Panc1 (cell line): Measurements from ENCODE around the gene GBP5. TPM values are rescaled to one million over a fixed set of nuclear protein-coding genes. Genes with fewer than 3 reads are reported as not detected.

Source experiments
- ATAC-seq: fragments of 200-7000 bp; cut with Tn5 transposase; 2 replicates; pipeline ENCODE4 v1.9.1; 2020; ENCODE audit warnings: mild to moderate bottlenecking, moderate library complexity
- BruUV-seq: library from RNA; stranded (reverse); fragments of 400-500 nt; replicated peaks from 2 replicates; lab custom pipeline; 2021; lab: Mats Ljungman, UMichigan
- CTCF ChIA-PET: fragments of 300-600 bp; sonication (Branson Sonifier 250); formaldehyde crosslinking; loops from one replicate; lab custom pipeline; 2022; ENCODE audit warnings: antibody characterized with exemption; lab: Charles Lee
- POLR2A ChIA-PET: fragments of 300-600 bp; sonication (Branson Sonifier 250); formaldehyde crosslinking; loops from one replicate; lab custom pipeline; 2022; ENCODE audit warnings: antibody characterized with exemption; lab: Charles Lee
- DNase-seq: peaks from one replicate; pipeline ENCODE4 v3.0.0-alpha.2; 2010; ENCODE audit warnings: low read depth, low spot score
- H3K27ac ChIP-seq: 2 replicates; pipeline ENCODE4 v1.5.1; 2011; ENCODE audit warnings: mild to moderate bottlenecking, low read length, inconsistent platforms
- H3K27me3 ChIP-seq: fragments of 200-500 bp; sonication (Bioruptor generic); 2 replicates; pipeline ENCODE4 v1.6.0; 2014; ENCODE audit warnings: low read length, inconsistent platforms; ENCODE audit not compliant: control insufficient read depth, insufficient read depth
- H3K36me3 ChIP-seq: fragments of 200-500 bp; sonication (Bioruptor generic); 2 replicates; pipeline ENCODE4 v1.5.1; 2014; ENCODE audit warnings: inconsistent platforms, mild to moderate bottlenecking, low read length, moderate library complexity; ENCODE audit not compliant: control insufficient read depth, insufficient read depth
- H3K4me1 ChIP-seq: 2 replicates; pipeline ENCODE4 v1.5.1; 2011; ENCODE audit warnings: inconsistent platforms, mild to moderate bottlenecking, low read length, moderate library complexity; ENCODE audit not compliant: control insufficient read depth, insufficient read depth
- H3K4me3 ChIP-seq, 2 experiments: 2 replicates each; pipeline ENCODE4 v1.5.1; 2011 to 2012; ENCODE audit warnings: low read depth in 2 of 2, low read length in 2 of 2, mild to moderate bottlenecking in 2 of 2, inconsistent platforms in 1 of 2, moderate library complexity in 1 of 2
- H3K9me3 ChIP-seq: fragments of 200-500 bp; sonication (Bioruptor generic); 2 replicates; pipeline ENCODE4 v1.5.1; 2014; ENCODE audit warnings: low read depth, mild to moderate bottlenecking, inconsistent platforms, low read length, moderate library complexity; ENCODE audit not compliant: control insufficient read depth, insufficient read depth
- CTCF ChIP-seq: fragments of 450-650 bp; IDR thresholded peaks from 2 replicates; pipeline ENCODE4 v1.5.1; 2017; ENCODE audit warnings: mild to moderate bottlenecking
- POLR2AphosphoS5 ChIP-seq: IDR thresholded peaks from 2 replicates; pipeline ENCODE4 v1.6.1; 2012; ENCODE audit warnings: mild to moderate bottlenecking, low read depth, low read length, moderate library complexity
- REST ChIP-seq, 2 experiments: IDR thresholded peaks; 2 replicates each; pipeline ENCODE4 v1.6.1; 2011 to 2012; ENCODE audit warnings: low read depth in 2 of 2, control low read depth in 1 of 2, low read length in 1 of 2, mild to moderate bottlenecking in 1 of 2, moderate library complexity in 1 of 2; ENCODE audit not compliant: insufficient read depth in 1 of 2
- SIN3A ChIP-seq: IDR thresholded peaks from 2 replicates; pipeline ENCODE4 v1.6.1; 2012; ENCODE audit warnings: low read depth, mild to moderate bottlenecking, low read length, moderate library complexity, borderline replicate concordance; ENCODE audit not compliant: insufficient read depth
- TCF7L2 ChIP-seq: IDR thresholded peaks from 2 replicates; pipeline ENCODE4 v1.6.1; 2011; ENCODE audit warnings: mild to moderate bottlenecking, low read depth, low read length, inconsistent platforms
- in situ Hi-C: cut with HindIII; loops from 2 replicates; pipeline ENCODE4 v1.10.0; 2016; ENCODE audit warnings: low sequenced_read_pairs, low pct_unique_long_range_greater_than_20kb
- intact Hi-C: fragments of 100-400 bp; cut with micrococcal nuclease; formaldehyde crosslinking; loops from one replicate; pipeline ENCODE4 v1.10.0; 2022; ENCODE audit not compliant: unreplicated experiment
- total RNA-seq: library from RNA; stranded (reverse); gene quantifications from one replicate; pipeline ENCODE4 v1.2.1, GENCODE V29; 2021; ENCODE audit not compliant: unreplicated experiment

Gene GBP5
- total RNA-seq, 1 experiment from 2014 or later = 0.10 TPM

DNA sequence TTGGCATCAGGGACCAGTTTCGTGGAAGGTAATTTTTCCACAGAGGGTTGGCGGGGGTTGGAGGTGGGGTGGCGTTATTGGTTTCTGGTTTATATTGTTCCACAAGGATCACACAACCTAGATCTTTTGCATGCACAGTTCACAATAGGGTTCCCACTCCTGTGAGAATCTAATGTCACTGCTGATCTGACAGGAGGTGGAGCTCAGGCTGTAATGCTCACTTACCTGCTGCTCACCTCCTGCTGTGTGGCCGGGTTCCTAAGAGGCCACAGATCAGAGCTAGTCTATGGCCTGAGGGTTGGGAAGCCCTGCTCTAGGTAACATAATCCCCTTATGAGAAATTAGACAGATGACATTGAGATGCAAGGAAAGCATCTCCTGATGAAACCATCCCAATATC is 12.6 kb downstream of the GBP5 start:
- Histone ChIP-seq H3K9me3 (no peaks in the 10 kb centered on the region), H3K4me3 (no peak overlapping the region), H3K4me1 (no peaks in the 10 kb centered on the region), H3K36me3 (no peaks in the 10 kb centered on the region), H3K27me3 (no peaks in the 10 kb centered on the region), H3K27ac (no peak overlapping the region)
- DNase-seq = no peak
- no TSS peak for BruUV-seq
- TF ChIP-seq CTCF = no peak
- TF ChIP-seq TCF7L2 = no peak
- TF ChIP-seq SIN3A = no peak
- no peak for TF ChIP-seq POLR2AphosphoS5
- ChIA-PET CTCF (no interaction called here), POLR2A (no interaction called here)
- in situ Hi-C loops = no loop called here
- ATAC-seq = no peak
- intact Hi-C loops = no loop called here

DNA sequence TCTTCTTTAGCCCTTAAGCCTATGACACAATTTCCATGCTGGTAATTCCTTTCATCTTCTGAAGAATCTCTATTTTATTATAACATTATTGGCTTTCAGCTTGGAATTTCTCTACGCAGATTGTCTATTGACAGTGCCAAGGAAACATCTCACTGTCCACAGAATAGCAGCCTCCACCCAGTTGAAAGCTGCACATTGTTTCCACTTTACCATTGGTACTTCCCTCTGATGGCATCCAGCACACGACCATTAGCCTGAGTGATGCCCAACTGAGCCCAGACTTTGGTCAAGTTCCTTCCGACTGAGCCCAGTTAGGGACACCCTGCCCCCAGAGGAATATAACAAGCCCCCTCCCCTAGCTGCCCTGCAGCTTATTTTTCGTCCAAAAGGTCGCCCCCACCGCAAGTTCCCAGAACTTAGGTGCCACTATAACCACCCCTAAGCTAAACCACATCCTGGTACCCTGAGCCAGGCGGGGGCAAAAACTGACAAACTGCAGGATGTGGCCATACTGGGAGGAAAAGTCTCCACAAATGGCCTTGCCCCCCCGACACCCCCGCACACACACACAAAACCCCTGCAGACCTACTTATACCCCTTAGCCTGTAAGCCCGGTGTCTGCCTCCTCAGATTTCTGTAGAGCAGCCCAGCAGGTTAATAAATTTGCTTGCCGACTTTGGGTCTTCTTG is 13.2 kb downstream of the GBP5 start:
- in situ Hi-C loops (no loop called here), intact Hi-C loops (no loop called here)
- Histone ChIP-seq H3K36me3 (no peaks in the 10 kb centered on the region), H3K4me3 (no peak overlapping the region), H3K27ac (no peak overlapping the region), H3K27me3 (no peaks in the 10 kb centered on the region), H3K9me3 (no peaks in the 10 kb centered on the region), H3K4me1 (no peaks in the 10 kb centered on the region)
- BruUV-seq = no TSS peak
- ChIA-PET CTCF (no interaction called here), POLR2A (no interaction called here)
- no peak for DNase-seq
- no peak for ATAC-seq
- TF ChIP-seq CTCF = no peak
- TF ChIP-seq POLR2AphosphoS5 = no peak
- no peak for TF ChIP-seq REST (IDR thresholded peaks at IDR 0.05; ENCODE audit: insufficient read depth in 1 of 2, low read depth in 2 of 2, low read length in 1 of 2)
- no peak for TF ChIP-seq TCF7L2
- TF ChIP-seq SIN3A = no peak
